MCF 10A (cell line): ENCODE data around the gene BOK. TPM values are rescaled to one million over a fixed set of nuclear protein-coding genes. Genes with fewer than 3 reads are reported as not detected.

Source experiments
- BruUV-seq: library from RNA; stranded (reverse); fragments of 400-500 nt; replicated peaks from 2 replicates; lab custom pipeline; 2021; lab: Mats Ljungman, UMichigan
- CTCF ChIA-PET: fragments of 300-600 bp; sonication (Branson Sonifier 250); formaldehyde crosslinking; extraction: SDS; loops from one replicate; lab custom pipeline; 2021; ENCODE audit warnings: antibody characterized with exemption, inconsistent platforms; lab: Yijun Ruan, JAX
- POLR2A ChIA-PET: fragments of 300-600, 350-650 bp; sonication (Branson Sonifier 250); formaldehyde crosslinking; extraction: SDS; loops from one replicate; lab custom pipeline; 2020; ENCODE audit warnings: antibody characterized with exemption, inconsistent platforms; lab: Yijun Ruan, JAX
- DNase-seq: peaks from one replicate; pipeline ENCODE4 v3.0.0-alpha.2; 2018; ENCODE audit not compliant: unreplicated experiment
- H3K27ac Mint-ChIP-seq: one replicate; pipeline ENCODE4 v1.8.0; 2022; ENCODE audit warnings: mild to moderate bottlenecking, low read depth, mixed read lengths; ENCODE audit not compliant: unreplicated experiment
- H3K27me3 Mint-ChIP-seq: one replicate; pipeline ENCODE4 v1.8.0; 2022; ENCODE audit warnings: mixed read lengths; ENCODE audit not compliant: insufficient read depth, unreplicated experiment
- H3K36me3 Mint-ChIP-seq: one replicate; pipeline ENCODE4 v1.8.0; 2022; ENCODE audit warnings: mild to moderate bottlenecking, moderate library complexity, mixed read lengths; ENCODE audit not compliant: insufficient read depth, unreplicated experiment
- H3K4me1 Mint-ChIP-seq: one replicate; pipeline ENCODE4 v1.8.0; 2022; ENCODE audit warnings: mixed read lengths; ENCODE audit not compliant: insufficient read depth, unreplicated experiment
- H3K4me3 Mint-ChIP-seq: one replicate; pipeline ENCODE4 v1.8.0; 2022; ENCODE audit warnings: mild to moderate bottlenecking, moderate library complexity, mixed read lengths; ENCODE audit not compliant: unreplicated experiment
- H3K9me3 Mint-ChIP-seq: one replicate; pipeline ENCODE4 v1.8.0; 2022; ENCODE audit warnings: mixed read lengths; ENCODE audit not compliant: unreplicated experiment
- CTCF ChIP-seq: fragments of 200-600 bp; IDR thresholded peaks from one replicate; pipeline ENCODE4 v1.8.0; 2022; ENCODE audit warnings: antibody characterized with exemption, mild to moderate bottlenecking; ENCODE audit not compliant: unreplicated experiment
- intact Hi-C: fragments of 100-400 bp; cut with micrococcal nuclease; formaldehyde crosslinking; loops from 2 replicates; pipeline ENCODE4 v1.14.1; 2022
- total RNA-seq: library from RNA; stranded (reverse); gene quantifications from 2 replicates; pipeline ENCODE4 v1.2.3, GENCODE V29; 2022

The BOK gene
- total RNA-seq, 1 experiment from 2014 or later: 18.6 TPM

- intact Hi-C loops: no loop called here
- no peaks in the 10 kb centered on the region for H3K9me3 Mint-ChIP-seq
- H3K36me3 Mint-ChIP-seq: no peaks in the 10 kb centered on the region
- no peak overlapping the region for H3K4me3 Mint-ChIP-seq
- no peak for DNase-seq
- H3K27me3 Mint-ChIP-seq: no peaks in the 10 kb centered on the region
- POLR2A ChIA-PET: no interaction called here
- no TSS peak for BruUV-seq
- no peak for TF ChIP-seq CTCF
- H3K27ac Mint-ChIP-seq: no peak overlapping the region
- CTCF ChIA-PET: no interaction called here
- peaks cover 8% of the 10 kb centered on the region for H3K4me1 Mint-ChIP-seq
These were observed 4.6 kb upstream of the BOK start for GRCh38 chr2:241553981-241554380.

GRCh38 chr2:241554610-241555322 lies 3.8 kb upstream of the BOK start:
- ChIA-PET CTCF (no interaction called here), POLR2A (interaction anchor here (0.7 kb wide), 1 partner anchor 239 kb away, joined by 3 read pairs; the partner anchor contains the start of gene HDLBP)
- no TSS peak for BruUV-seq

GRCh38 chr2:241555711-241556110 lies 2.8 kb upstream of the BOK start:
- no peak overlapping the region for H3K27ac Mint-ChIP-seq
- H3K9me3 Mint-ChIP-seq: no peaks in the 10 kb centered on the region
- H3K4me3 Mint-ChIP-seq: no peak overlapping the region
- no peak for TF ChIP-seq CTCF
- DNase-seq: peak; percentile 50
- intact Hi-C loops: no loop called here
- ChIA-PET POLR2A (no interaction called here), CTCF (interaction anchor here (0.6 kb wide), 1 partner anchor 715 kb away, joined by 4 read pairs; no protein-coding TSS in a partner anchor)
- no peaks in the 10 kb centered on the region for H3K36me3 Mint-ChIP-seq
- peaks cover 8% of the 10 kb centered on the region for H3K4me1 Mint-ChIP-seq
- no TSS peak for BruUV-seq
- H3K27me3 Mint-ChIP-seq: no peaks in the 10 kb centered on the region

More at GRCh38 chr2:241554610-241555322, 3.8 kb upstream of the BOK start:
- DNase-seq: no peak
- Mint-ChIP-seq H3K36me3 (no peaks in the 10 kb centered on the region), H3K9me3 (no peaks in the 10 kb centered on the region), H3K4me1 (peaks cover 8% of the 10 kb centered on the region), H3K27me3 (no peaks in the 10 kb centered on the region), H3K27ac (no peak overlapping the region), H3K4me3 (no peak overlapping the region)
- no peak for TF ChIP-seq CTCF
- intact Hi-C loops: no loop called here

GRCh38 chr2:241556746-241557145 lies 1.8 kb upstream of the BOK start:
- Mint-ChIP-seq H3K27me3 (no peaks in the 10 kb centered on the region), H3K4me1 (peaks cover 9% of the 10 kb centered on the region), H3K4me3 (no peak overlapping the region), H3K27ac (no peak overlapping the region), H3K36me3 (no peaks in the 10 kb centered on the region), H3K9me3 (no peaks in the 10 kb centered on the region)
- intact Hi-C loops: no loop called here
- BruUV-seq: no TSS peak
- no peak for TF ChIP-seq CTCF
- no peak for DNase-seq
- ChIA-PET POLR2A (interaction anchor here (0.7 to 2.1 kb wide), 2 partner anchors 8 to 120 kb away, joined by 3 to 9 read pairs; no protein-coding TSS in a partner anchor), CTCF (no interaction called here)
